Ishikawa (cell line): Measurements from ENCODE around the gene NECTIN1.

Source experiments
- CEBPB ChIP-seq: IDR thresholded peaks from 2 replicates; pipeline ENCODE4 v1.6.1; 2012
- CREB1 ChIP-seq: IDR thresholded peaks from 2 replicates; pipeline ENCODE4 v1.6.1; 2012; ENCODE audit warnings: low read depth
- EGR1 ChIP-seq: IDR thresholded peaks from 2 replicates; pipeline ENCODE4 v1.6.1; 2012
- EP300 ChIP-seq: IDR thresholded peaks from 2 replicates; pipeline ENCODE4 v1.6.1; 2012; ENCODE audit warnings: borderline replicate concordance
- FOXM1 ChIP-seq: IDR thresholded peaks from 2 replicates; pipeline ENCODE4 v1.6.1; 2012; ENCODE audit warnings: low read depth, borderline replicate concordance
- MAX ChIP-seq: IDR thresholded peaks from 2 replicates; pipeline ENCODE4 v1.6.1; 2012
- NFIC ChIP-seq: IDR thresholded peaks from 2 replicates; pipeline ENCODE4 v1.6.1; 2012
- RAD21 ChIP-seq: IDR thresholded peaks from 2 replicates; pipeline ENCODE4 v1.6.1; 2012; ENCODE audit warnings: low read depth
- REST ChIP-seq: IDR thresholded peaks from 2 replicates; pipeline ENCODE4 v1.6.1; 2012; ENCODE audit warnings: low read depth, mild to moderate bottlenecking
- TAF1 ChIP-seq: IDR thresholded peaks from 2 replicates; pipeline ENCODE4 v1.6.1; 2012; ENCODE audit warnings: low read depth, mild to moderate bottlenecking
- TCF12 ChIP-seq: IDR thresholded peaks from 2 replicates; pipeline ENCODE4 v1.6.1; 2012; ENCODE audit warnings: low read depth
- TEAD4 ChIP-seq: IDR thresholded peaks from 2 replicates; pipeline ENCODE4 v1.6.1; 2012
- USF1 ChIP-seq: IDR thresholded peaks from 2 replicates; pipeline ENCODE4 v1.6.1; 2012
- YY1 ChIP-seq: IDR thresholded peaks from 2 replicates; pipeline ENCODE4 v1.6.1; 2012; ENCODE audit warnings: low read depth

NECTIN1 gene

GRCh38 chr11:119728651-119729580, at the start of gene NECTIN1:
Gene NECTIN1, minus strand, starts transcription at chr11:119729200. Its CDS starts 647 bp downstream, at chr11:119728553.
- no peak for TF ChIP-seq USF1
- peak; percentile 46; the same call in 1 of the 2 replicates for TF ChIP-seq CREB1
- peak; percentile 65; the same call in 1 of the 2 replicates for TF ChIP-seq RAD21
- peak; percentile 76; the same call in 1 of the 2 replicates for TF ChIP-seq TAF1
- peak; percentile 17; the same call in 1 of the 2 replicates for TF ChIP-seq TEAD4
- TF ChIP-seq EGR1: peak; percentile 38; the same call in 1 of the 2 replicates

GRCh38 chr11:119778391-119779194, 49.6 kb upstream of the NECTIN1 start:
- no peak for TF ChIP-seq CEBPB

- no peak for TF ChIP-seq NFIC
- no peak for TF ChIP-seq CREB1
- no peak for TF ChIP-seq EGR1
- TF ChIP-seq TCF12: no peak
- TF ChIP-seq REST: no peak
- TF ChIP-seq EP300: no peak
- no peak for TF ChIP-seq MAX
- no peak for TF ChIP-seq USF1
- no peak for TF ChIP-seq TAF1
- no peak for TF ChIP-seq CEBPB
- TF ChIP-seq YY1: no peak
- TF ChIP-seq RAD21: no peak
Observed at GRCh38 chr11:119777940-119778339, 48.9 kb upstream of the NECTIN1 start.

GRCh38 chr11:119776651-119777050, 47.7 kb upstream of the NECTIN1 start:
- no peak for TF ChIP-seq FOXM1

GRCh38 chr11:119776031-119776636, 47.1 kb upstream of the NECTIN1 start:
- no peak for TF ChIP-seq NFIC
- no peak for TF ChIP-seq TCF12
- TF ChIP-seq EP300: no peak
- no peak for TF ChIP-seq YY1
- no peak for TF ChIP-seq CEBPB
- no peak for TF ChIP-seq EGR1
- TF ChIP-seq CREB1: no peak
- no peak for TF ChIP-seq FOXM1
- TF ChIP-seq TAF1: no peak
- TF ChIP-seq REST: no peak

GRCh38 chr11:119774172-119774763, 45.3 kb upstream of the NECTIN1 start:
- TF ChIP-seq REST (peak; percentile 95), NFIC (no peak)
